HT1080 (cell line): ENCODE measurements around the gene NLRC3. TPM values are rescaled to one million over a fixed set of nuclear protein-coding genes. Genes with fewer than 3 reads are reported as not detected.
"Not testable (repeated sequence)": the region's sequence is repeated elsewhere in the genome, so short reads cannot be mapped to it uniquely, and the experiment has no call there.

Source experiments
- DNase-seq: peaks from one replicate; pipeline ENCODE4 v3.0.0-alpha.2; 2015; ENCODE audit warnings: low read depth
- polyA plus RNA-seq, 2 experiments: library from polyadenylated mRNA; depleted of rRNA; stranded (reverse); fragments of >200 nt; gene quantifications; 2 replicates each; pipeline ENCODE4 v1.2.3, GENCODE V29; 2015
- total RNA-seq: library from RNA; depleted of rRNA; stranded (reverse); fragments of >200 nt; shearing (Covaris generic); gene quantifications from 2 replicates; pipeline ENCODE4 v1.2.3, GENCODE V29; 2014; rRNA removed

The NLRC3 gene
- under 0.01 and 0.11 TPM in 2 replicates for total RNA-seq
- 0.01 and 0.02 TPM in 2 replicates for polyA plus RNA-seq (2015; cell fraction: cytosol; rRNA removed)
- 0.09 TPM in 1 of 2 replicates, not detected in the other for polyA plus RNA-seq (2015; cell fraction: nucleus; rRNA removed)

DNA sequence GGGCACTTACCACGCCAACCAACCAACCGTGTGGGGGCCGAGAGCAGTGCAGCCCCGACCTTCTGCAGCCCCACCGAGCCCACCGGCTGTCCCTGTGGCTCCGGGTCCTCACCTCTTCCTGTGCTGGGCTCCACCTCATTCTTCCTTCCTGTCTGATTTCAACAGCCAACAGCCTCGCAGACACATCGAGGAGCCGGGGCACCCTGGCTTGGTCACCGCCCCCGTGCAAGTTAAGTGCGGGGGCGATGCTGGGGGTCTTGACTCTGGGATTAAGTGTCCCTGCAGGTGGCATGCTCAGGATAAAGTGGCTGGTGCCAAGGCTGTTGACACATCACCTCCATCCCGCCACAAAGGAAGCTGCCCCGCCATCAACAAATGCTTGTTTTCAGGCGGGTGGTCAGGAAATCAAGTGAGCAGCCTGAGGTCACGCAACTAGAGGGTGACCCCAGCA lies at the start of gene NLRC3:
Gene NLRC3, minus strand, starts transcription at position 102 of the 451 bp plus-strand sequence. CDS start 12,367 bp downstream, outside the sequence.
- no peak for DNase-seq

- no peak for DNase-seq
These were observed 48.9 kb upstream of the NLRC3 start for GRCh38 chr16:3625911-3626732.

GRCh38 chr16:3625331-3625730 lies 48.1 kb upstream of the NLRC3 start:
- DNase-seq = no peak

GRCh38 chr16:3623642-3624041 lies 46.4 kb upstream of the NLRC3 start:
- no peak for DNase-seq

- peak; percentile 72 for DNase-seq
These were observed 41.6 kb upstream of the NLRC3 start for GRCh38 chr16:3618769-3619141.

DNA sequence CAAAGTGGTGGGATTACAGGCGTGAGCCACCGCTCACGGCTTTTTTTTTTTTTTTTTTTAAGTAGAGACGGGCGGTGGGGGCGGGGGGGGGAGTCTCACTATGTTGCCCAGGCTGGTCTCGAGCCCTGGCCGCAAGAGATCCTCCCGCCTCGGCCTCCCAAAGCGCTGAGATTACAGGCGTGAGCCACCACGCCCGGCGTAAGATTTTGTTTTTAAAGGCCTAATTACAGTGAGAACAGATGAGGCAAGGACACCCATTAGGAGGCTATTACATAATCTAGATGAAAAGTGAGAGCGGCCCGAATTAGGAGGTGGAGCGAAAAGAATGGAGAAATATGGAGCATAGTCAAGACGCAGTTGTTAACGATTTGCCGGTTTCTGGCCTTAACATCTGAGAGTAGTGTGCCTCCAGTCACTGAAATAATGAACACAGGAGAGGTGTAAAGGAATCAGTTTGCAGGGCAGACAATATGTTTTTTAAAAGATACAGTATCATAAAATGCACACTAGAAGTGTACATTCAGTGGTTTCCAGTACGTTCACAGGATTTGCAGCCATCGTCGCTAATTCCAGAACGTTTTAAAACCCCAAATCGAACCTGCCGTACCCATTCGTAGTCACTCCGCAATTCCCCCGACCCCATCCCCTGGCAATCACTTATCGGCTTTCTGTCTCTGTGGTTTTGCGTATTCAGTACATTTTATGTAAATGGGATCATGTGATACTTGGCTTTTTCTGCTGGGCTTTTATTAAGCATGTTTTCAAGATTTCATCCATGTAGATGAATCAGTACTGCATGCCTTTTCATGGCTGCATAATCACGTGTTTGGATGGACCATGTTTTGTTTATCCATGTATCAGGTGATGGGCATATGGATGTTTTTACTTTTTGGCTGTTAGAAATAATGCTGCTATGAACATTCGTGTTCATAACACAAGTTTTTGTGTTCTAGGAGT lies 35.6 kb upstream of the NLRC3 start:
- no peak for DNase-seq

GRCh38 chr16:3611146-3611975 lies 34.2 kb upstream of the NLRC3 start, which contains the start of gene SLX4:
Gene SLX4 (minus strand): TSS chr16:3611606. CDS start chr16:3608964, 2,642 bp downstream.
- DNase-seq = peak; percentile 85

- no peak for DNase-seq
These were observed 33.5 kb upstream of the NLRC3 start for GRCh38 chr16:3610698-3611145.

- no peak for DNase-seq
These were observed 32.9 kb upstream of the NLRC3 start for GRCh38 chr16:3609895-3610697.

- not testable (repeated sequence) for DNase-seq
These were observed 31.8 kb upstream of the NLRC3 start for GRCh38 chr16:3608976-3609375.

DNA sequence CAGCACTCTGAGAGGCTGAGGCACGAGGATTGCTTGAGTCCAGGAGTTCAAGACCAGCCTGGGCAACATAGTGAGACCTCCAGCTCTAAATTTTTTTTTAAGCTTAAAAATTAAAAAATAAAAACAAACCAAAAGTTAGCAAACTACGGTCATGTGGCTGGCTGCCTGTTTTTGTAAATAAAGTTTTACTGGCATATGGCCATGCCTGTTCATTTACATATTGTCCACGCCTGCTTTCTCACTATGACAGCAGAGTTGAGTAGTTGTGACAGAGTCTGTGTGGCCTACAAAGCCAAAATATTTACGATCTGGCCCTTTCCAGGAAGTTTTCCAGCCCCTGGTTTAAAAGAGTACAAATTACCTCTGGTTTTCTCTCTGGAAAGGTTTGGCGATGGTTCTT lies 30.9 kb upstream of the NLRC3 start:
- DNase-seq = no peak

- no peak for DNase-seq
These were observed 30.4 kb upstream of the NLRC3 start for GRCh38 chr16:3607634-3608033.

DNA sequence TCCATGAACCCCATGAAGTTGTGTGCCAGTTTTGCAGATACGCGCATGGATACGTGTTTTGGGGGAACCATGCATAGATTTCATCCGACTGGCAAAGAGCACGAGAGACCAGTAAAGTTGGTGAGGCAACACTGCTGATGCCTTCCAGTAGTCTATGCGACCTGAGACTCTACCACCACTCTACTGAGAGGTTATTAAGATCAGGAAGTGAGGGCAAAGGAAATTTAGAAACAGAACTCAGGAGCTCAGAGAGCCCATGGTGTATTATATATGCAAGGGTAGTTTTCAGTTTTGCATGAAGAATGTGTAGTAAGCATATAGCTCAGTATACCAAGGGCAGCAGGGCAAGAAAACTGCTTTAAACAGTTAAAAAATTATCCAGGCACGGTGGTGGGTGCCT lies 30.0 kb upstream of the NLRC3 start:
- DNase-seq = no peak

DNA sequence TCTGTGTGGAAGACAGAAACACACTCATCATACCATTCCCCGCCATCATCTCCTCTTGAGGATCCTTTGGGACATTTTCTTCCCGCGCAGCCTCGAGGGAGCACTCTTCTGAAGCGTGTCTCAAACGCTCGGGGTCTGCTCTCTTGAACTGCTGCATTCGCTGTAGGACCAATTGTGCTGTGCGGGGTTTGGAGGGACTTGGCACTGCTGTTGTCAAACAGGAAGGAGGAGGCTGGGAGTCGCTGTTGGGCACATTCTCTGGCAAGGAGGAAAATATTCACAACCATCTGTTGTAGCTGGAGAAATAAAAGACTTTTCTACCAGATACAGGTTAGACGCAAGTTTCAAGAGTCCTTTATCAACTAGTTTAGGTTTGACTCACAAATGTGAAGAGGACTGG lies 29.2 kb upstream of the NLRC3 start:
- no peak for DNase-seq

DNA sequence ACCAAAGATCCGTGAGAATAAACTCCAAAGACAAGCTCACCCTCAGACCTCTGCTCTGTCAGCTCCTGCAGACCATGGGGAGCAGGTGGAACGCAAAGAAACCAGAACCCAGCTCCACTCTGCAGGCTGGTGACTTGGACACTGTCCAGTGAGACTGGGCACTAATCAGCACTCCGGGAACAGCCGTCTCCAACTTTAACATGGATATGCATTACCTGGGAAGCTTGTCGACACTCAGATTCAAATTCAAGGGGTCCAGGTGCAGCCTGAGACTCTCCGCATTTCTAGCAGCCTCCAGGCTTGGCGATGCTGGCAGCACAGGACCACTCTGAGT lies 25.1 kb upstream of the NLRC3 start:
- DNase-seq = no peak

DNA sequence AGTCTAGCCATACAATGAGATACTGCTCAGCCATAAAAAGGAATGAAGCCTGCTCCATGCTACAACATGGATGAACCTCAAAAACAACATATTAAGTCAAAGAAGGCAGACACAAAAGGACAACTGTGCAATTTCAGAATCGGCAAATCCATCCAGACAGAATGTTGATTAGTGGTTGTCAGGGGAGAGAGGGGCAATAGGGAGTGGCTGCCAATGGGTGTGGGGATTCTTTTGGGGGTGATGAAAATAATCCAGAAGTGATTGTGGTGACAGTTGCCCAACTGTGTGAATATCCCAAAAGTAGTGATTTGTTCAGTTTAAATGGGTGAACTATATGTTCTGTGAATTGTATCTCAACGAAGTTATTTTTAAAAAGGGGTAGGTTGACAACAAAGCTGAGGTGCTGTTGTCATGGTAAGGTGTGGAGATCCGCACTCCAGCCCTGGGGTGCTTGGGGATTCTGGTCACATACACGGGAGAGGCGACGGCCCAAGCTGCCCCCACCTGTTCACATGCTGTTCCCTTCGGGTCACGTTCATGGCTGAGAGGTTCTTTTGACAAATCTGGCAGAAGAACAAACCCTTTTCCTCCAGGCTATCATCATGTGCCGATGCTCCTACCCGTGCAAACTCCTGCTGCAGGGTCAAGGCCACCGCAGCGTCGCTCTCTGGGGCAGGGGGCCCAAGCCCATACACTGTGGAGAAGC lies 24.6 kb upstream of the NLRC3 start:
- DNase-seq = no peak

DNA sequence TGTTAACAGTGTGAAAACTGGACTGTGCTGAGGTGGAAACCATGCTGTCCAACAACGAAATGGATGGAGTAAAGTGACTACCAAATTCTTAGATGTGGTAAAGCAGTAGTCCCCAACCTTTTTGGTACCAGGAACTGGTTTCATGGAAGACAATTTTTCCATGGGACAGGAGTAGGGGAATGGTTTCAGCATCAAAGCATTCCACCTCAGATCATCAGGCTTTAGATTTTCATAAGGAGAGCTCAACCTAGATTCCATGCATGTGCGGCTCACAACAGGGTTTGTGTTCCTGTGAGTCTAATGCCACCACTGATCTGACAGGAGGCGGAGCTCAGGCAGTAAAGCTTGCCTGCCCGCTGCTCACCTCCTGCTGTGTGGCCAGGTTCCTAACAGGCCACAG lies 22.7 kb upstream of the NLRC3 start:
- DNase-seq = no peak

DNA sequence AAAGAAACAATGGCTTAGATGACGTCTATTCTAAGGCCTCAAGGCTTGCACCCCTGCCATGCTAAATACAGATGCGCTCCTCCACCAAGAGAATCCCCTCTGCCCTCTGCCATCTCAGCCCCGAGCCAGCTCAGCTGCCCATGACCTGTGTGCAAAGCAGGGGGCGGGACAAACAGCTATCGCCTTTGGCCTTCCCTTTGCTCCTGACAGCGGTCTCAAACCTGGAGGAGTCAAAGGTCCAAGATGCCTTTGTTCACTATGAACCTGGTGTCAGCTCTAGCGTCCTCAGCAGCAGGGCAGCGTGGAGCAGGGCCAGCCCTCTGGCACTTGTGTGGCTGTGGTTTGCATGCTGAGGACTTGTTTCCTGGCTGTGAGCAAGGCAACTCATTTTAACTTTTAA lies 21.9 kb upstream of the NLRC3 start:
- DNase-seq = no peak

DNA sequence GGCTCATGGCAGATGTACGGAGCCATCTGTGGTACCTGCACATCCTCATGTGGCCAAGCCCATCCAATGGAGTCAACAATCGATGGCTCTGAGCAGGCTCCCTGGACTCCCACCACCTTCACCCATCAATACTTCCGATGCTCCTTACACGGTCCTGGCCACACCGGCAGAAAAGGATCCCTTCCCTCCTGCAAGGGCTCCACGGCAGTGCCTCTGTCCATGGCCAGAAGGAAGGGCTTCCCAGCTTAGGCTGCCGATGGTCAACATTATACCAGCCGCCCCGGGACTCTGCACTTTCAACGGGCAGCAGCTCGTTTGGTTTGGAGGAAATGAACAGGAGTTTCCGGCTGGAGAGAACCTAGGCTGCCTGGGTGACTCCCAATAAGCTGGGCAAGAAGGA lies 21.0 kb upstream of the NLRC3 start:
- DNase-seq = no peak
